ENCODE measurements around the gene STK33.
"Not testable (repeated sequence)": the region's sequence is repeated elsewhere in the genome, so short reads cannot be mapped to it uniquely, and the experiment has no call there.

Gene STK33

DNA sequence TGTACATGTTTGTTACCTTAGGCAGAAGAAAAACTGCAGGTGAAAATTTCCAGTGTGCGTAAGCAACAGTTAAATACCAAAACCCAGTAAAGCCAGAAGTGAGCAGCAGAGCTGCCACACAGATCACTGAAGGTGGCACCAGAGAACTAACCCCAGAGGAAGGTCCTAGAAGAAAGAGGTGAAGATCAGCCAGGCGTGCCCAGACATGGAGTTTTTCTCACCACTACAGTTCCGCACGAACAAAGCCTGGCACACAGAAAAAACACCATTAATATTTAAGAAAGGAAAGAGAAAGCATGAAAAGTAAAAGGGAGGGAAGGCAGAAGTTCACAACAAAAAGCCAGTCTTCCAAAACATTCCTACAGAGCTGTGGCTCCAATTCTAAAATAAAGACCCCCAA lies 60.7 kb downstream of the STK33 start:
- no peak for DNase-seq

DNA sequence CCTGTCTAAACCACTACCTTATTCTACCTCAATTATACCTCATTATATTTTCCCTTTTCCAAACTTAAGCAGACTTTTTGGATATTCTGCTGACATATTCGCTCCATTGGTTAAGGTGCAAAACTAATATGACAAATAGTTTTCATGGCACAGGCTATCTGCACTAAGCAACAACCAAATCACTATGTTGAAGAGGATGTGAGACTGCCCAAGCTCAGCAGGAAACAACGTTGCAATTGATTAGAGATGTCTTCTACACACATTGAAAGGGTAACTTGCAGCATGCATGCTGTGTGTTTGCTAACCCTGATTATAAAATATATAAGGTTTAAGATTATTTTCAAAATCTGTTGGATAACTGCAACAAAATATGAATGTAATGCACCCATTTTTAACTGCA lies 61.6 kb downstream of the STK33 start:
- DNase-seq: no peak

DNA sequence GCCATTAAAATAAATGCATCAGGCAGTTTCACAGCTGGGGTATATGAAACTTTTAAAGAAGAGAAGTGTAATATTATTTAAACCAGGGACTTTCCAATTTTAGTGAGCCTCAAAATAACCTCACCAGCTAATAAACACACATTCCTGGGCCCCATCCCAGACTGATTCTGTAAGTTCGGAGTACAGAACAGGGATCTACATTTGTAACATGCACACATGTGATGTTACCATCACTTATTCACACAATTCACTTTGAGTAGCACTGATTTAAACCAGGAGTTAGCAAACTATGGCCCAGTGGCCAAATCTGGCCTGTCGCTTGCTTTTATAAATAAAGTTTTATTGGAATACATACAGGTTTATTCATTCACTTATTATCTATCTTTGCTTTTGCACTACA lies 62.0 kb downstream of the STK33 start:
- DNase-seq: no peak

DNA sequence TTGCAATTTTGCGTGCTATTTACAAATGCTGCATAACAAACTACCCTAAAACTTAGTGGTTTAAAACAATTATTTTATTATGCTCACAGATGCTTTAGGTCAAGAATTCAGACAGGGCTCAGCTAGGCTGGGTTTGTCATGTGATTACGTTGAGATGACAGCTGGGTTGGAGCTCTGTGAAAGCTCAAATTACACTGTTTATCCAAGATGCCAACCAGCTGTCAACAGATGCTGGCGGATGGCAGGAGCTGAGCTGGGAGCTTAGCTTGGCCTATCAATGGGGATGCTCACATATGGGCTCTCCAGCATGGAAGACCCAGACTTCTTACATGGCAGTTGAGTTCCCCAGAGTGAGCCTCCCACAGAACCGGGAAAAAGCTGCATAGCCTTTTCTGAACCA lies 62.7 kb downstream of the STK33 start:
- DNase-seq: peak; percentile 57

DNA sequence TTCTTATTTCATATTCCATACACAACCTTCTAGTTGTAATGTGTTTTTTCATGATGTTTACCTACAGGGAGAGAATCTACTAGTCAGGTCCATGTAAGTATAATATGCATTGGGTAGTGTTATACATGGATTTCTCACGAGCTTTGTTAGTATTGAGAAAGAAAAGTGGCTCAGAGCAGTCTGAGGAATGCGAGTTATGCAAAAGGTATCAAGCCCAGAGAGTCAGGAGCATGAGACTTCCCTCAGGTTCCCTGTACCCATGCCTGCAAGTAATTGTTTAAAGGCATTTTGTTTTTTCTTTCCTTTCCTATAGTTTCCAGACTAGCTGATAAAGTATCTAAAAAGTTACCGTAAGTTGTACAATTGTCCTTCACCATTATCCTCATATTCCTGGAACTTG lies 66.1 kb downstream of the STK33 start:
- no peak for DNase-seq

DNA sequence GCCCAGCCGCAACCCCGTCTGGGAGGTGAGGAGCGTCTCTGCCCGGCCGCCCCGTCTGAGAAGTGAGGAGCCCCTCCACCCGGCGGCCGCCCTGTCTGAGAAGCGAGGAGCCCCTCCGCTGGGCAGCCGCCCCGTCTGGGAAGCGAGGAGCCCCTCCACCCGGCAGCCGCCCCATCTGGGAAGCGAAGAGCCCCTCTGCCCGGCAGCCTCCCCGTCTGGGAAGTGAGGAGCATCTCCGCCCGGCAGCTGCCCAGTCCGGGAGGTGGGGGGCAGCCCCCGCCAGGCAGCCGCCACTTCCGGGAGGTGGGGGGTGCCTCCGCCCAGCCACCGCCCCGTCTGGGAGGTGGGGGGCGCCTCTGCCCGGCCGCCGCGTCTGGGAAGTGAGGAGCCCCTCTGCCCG lies 70.6 kb downstream of the STK33 start:
- no peak for DNase-seq

DNA sequence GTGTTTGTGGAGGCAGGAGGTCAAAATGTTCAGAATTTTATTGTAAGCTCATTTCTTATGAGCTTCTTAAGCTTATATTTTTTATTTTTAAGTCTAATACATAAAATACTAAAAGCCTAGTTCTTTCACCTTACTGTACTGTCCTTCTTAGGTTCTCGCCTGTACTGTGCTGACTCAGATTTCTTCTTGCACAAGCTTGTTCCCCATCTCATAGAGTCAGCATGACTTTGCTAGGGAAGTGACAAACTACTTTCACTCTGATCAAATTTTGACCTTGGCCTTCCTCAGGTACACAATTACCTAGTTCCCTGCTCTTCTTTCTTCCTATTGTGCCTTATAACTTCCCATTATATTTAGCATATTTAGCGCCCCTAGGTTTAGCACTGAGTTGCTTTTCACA lies 81.5 kb downstream of the STK33 start:
- DNase-seq: no peak

DNA sequence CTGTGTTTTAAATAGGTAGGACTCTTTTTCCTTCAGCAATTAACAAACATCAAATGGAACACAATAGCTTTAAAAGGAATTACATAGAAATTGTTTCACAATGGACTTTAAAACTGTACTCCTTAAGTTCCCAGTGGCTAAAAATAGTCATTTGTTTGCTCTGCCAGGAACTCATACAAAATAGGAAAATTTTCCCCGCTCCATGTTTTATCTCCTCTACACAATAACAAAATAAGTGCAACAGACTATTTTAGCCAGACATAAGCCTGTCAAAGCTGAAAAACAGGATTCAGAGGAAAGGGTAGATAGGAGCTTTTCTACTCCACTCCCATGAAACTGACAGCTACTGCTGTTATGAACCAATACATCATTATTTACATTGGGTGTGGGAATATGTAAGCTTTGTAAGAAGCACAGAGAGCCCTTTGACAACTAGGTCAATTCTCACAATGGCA lies 90.1 kb downstream of the STK33 start:
- DNase-seq: no peak

DNA sequence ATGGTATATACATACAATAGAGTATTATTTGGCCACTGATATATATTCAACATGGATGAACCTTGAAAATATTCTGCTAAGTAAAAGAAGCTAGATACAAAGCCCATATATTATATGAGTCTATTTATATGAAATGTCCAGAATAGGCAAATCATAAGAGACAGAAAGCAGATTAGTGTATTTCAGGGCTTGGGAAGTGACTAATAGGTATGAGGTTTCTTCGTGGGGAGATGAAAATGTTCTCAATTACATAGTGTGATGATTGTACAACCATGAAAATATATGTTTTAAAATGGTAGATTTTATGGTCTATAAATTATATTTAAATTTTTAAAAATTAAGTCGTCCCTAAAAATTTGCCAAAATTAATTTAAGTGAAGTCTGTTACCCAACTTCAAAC lies 92.2 kb downstream of the STK33 start:
- no peak for DNase-seq

DNA sequence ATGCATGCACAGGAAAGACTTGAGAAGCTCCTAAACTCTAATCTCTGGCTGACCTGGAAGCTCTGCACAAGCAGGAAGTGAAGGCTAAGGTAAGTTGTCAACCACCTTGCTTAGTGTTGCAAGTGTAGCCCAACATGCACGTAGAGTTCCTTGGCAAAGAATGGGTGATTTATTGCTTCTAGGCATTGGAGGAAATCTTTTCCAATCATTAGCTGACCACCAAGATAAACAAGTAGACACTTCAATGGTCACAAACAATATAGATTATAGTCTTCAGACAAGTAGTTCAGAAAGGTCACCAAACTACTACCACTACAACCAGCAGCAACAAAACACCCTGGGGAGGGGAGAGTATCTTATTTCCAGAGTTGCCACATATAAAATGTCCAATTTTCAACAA lies 105.6 kb downstream of the STK33 start:
- no peak for DNase-seq

DNA sequence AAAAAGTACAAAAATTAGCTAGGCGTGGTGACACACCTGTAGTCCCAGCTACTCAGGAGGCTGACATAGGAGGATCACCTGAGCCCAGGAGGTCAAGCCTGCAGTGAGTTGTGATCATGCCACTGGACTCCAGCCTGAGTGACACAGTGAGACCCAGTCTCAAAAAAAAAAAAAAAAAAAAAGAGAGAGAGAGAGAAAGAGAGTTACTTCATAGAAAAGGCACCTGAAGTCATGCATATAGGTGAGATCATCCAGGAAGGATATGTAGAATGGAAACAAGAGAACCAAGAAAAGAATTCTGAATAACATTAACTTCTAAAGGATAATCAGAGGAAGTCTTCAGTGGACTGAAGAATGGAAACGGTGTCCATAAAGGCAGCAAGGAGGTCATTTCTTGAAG lies 106.8 kb downstream of the STK33 start:
- DNase-seq: no peak

DNA sequence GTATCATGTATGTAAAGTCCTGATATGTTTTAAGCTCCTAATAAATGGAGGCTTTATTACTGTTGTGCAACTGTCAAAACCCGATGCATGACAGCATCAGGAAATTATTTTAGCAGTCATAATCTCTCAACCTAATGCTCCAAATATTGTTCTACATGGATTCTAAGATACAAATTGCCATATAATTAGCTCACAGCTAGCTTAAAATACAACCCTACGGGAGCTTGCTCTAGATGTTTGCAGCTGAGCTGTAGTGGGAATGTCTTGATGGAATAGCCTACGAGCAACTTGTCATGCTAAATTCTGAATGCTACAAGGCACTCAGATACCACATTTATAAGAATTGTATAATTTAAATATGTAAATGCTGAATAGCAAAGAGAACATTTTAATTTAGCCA lies 109.8 kb downstream of the STK33 start:
- DNase-seq: no peak

DNA sequence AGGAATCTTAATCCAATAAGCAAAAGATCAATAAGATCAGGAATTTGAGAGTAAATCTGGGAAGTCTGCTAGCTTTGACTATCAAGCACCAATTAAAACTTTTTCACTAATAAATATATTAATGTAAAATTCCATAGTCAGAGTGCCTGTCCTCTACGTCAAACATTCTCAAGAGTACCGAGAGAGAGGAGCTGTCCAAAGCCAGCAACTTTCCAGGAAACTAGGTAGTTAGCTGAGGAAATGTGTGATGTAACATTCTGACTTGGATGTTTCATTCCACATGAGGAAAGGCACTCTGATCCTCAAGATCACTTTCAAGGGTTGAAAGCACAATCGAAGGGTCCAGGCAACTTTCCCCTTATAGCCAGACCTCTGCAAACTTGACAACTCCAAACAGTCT lies 113.2 kb downstream of the STK33 start:
- no peak for DNase-seq

DNA sequence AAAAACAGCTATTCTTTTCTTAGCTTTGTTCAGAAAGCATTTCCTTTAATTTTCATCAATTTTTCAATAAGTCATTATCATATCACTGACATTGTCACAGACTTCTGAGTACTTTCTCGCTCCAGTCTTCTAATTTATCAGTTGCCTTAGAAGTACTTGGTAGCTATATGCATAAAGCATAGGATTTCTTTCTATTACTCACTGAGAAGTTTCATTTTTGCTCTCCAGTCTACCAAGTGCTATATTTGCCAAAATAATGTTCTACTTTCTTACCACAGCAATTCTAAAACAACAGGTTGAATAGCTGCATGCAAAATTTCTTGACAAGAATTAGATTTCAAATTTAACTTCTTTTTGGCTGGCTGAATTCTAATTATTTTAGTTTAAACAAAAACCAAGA lies 116.3 kb downstream of the STK33 start:
- DNase-seq: no peak

DNA sequence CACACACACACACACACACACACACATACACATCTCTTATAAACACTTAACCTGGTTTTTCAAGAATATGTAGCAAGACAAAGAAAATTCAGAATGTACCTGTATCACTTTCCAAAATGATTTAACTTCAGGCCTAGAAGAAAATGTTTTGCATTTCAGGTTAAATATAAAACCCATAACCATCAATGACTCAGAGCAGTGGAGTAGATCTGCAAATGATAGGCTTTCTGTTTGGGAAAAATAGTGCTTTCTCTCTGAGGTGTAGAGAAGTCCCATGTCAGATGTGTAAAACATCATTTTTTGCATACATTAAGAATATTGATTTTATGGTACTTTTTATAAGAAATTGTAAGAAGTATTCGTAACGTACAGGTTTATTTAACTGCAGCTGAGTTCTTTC lies 116.9 kb downstream of the STK33 start:
- no peak for DNase-seq

DNA sequence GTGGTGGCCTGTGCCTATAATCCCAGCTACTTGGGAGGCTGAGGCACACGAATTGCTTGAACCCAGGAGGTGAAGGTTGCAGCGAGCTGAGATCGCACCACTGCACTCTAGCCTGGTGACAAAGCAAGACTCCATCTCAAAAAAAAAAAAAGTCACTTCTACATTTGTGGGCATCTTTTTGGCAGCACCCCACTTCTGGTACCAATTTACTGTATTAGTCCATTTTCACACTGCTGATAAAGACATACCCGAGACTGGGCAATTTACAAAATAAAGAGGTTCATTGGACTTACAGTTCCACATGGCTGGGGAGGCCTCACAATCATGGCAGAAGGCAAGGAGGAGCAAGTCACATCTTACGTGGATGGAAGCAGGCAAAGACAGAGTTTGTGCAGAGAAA lies 126.2 kb downstream of the STK33 start:
- not testable (repeated sequence) for DNase-seq

DNA sequence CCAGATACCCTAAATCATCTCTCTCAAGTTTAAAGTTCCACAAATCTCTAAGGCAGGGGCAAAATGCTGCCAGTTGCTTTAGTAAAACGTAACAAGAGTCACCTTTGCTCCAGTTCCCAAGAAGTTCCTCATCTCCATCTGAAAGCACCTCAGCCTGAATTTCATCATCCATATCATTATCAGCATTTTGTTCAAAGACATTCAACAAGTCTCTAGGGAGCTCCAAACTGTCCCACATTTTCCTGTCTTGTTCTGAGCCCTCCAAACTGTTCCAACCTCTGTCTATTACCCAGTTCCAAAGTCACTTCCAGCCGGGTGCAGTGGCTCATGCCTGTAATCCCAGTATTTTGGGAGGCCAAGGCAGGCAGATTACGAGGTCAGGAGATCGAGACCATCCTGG lies 126.7 kb downstream of the STK33 start:
- not testable (repeated sequence) for DNase-seq

DNA sequence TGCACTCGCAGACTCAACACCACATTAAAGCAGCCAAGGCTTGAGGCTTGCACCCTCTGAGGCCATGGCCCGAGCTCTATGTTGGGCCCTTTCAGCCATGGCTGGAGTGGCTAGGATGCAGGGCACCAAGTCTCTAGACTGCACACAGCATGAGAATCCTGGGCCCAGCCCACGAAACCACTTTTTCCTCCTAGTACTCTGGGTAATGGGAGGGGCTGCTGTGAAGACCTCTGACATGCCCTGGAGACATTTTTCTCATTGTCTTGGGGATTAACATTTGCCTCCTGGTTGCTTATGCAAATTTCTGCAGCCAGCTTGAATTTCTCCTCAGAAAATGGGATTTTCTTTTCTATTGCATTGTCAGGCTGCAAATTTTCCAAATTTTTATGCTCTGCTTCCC lies 127.1 kb downstream of the STK33 start:
- DNase-seq: not testable (repeated sequence)

DNA sequence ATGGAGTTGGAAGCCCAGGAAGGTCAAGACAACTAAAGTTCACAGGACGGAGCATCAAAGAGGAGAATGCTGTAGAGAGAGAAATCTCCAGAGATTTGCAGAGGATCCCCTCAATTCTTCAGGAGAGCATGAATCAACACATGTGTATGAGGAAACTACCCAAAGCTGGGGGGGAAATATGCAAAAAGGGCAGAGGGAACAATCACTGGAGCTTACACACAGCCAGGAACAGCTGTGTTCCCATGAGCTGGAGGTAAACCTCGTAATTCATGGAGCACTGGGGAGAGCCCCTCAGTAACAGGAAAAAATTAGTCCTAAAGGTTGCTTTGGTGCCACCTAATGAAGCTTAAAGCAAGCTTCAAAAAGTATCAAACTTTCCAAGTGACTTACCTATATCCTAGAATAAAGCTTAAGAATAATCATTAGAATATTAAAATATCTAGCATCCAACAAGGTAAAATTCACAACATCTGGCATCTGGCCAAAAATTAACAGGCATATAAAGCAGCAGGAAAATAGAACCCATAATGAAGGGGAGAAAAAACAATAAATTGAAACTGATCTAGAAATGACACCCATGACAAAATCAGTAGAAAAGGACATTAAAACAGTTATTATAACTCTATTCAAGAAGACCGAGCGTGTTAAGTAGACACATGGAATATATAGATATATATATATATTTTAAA lies 134.2 kb downstream of the STK33 start:
- DNase-seq: no peak

DNA sequence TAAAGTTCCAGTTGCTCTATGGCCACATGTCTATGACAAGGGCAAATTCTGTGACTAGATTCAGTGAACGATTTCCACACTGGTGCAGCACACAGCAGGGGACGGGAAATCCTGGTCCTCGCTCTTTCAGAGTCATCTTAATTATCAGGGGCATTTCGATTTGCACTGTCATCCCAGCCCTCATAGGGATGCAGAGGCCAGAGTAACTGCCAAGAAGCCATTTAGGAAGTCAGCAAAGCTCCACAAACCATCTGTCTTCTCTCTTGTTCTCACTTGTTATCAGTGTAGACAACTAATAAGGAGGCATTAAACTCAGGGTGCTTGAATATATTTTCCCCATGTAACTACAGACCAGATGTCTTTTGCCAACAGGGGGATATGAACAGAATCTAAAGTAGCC lies 151.7 kb downstream of the STK33 start:
- DNase-seq: no peak

DNA sequence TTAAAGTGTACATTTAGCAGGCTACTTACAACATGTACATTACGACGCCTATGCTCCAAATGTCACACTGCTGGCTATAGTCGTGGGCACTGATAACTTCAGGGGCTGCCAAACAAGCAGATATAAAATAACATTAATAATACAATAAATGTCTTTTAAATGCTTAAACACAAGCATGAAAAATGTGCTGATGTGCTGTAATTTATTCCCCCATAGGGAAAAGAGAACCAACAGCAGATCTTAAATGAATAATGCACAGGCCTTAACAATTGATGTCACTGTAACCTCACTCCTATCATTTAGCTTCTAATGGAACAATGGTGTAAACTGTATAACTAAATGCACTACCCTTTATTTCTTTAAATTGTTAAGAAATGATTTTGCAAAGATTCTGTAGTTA lies 153.4 kb downstream of the STK33 start:
- no peak for DNase-seq

DNA sequence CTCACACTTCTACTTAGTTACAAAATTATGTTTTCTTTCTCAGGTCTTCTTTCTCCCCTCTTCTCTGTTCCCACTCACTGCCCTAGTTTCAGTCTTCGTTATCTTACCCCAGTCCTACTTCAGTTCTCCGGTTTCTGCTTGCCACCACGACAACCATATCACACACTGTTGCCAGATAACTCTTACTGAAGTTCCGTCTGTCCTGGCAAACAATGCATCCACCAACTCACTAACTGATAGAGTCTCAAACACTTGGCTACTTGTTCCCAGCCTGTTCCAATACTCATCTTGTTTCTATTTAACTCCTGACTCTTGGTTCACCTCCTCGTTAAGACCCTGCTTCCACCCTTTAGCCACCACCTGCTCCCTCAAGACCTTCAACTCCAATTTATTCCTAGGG lies 164.5 kb downstream of the STK33 start:
- DNase-seq: no peak

DNA sequence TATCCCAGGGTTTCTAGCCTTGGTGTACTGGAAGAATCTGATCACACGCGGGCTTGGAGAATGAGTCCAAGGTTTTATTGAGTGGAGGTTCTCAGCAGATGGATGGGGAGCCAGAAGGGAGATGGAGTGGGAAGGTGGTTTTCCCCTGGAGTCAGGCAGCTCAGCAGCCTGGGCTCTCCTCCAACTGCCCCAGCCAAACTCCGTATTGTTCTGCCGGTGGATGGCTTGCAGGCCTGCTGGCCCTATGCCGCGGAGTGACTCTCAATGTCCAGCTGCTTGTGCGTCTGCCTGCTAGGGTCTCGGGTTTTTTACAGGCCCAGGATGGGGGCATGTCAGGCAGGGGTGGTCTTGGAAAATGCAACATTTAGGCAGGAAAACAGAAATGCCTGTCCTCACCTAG lies 168.0 kb downstream of the STK33 start:
- DNase-seq: no peak

DNA sequence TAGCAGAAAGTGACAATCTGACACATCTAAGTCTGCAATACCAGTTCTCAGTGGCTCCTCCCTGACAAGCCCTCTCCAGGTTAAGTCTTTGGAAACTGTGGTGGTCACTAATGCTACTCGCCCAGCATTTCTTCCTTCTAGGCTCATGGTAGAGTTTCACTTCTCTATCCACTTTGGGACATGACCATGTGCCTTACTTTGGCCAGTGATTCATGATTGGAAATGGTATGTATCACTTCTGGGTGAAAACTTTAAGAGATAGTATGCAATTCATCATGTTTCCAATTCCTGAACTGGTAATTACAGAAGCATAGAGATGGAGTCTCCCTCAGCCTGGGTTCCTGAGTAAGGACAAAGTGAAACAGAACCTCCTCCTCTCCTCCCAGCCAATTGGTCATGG lies 178.8 kb downstream of the STK33 start:
- no peak for DNase-seq

DNA sequence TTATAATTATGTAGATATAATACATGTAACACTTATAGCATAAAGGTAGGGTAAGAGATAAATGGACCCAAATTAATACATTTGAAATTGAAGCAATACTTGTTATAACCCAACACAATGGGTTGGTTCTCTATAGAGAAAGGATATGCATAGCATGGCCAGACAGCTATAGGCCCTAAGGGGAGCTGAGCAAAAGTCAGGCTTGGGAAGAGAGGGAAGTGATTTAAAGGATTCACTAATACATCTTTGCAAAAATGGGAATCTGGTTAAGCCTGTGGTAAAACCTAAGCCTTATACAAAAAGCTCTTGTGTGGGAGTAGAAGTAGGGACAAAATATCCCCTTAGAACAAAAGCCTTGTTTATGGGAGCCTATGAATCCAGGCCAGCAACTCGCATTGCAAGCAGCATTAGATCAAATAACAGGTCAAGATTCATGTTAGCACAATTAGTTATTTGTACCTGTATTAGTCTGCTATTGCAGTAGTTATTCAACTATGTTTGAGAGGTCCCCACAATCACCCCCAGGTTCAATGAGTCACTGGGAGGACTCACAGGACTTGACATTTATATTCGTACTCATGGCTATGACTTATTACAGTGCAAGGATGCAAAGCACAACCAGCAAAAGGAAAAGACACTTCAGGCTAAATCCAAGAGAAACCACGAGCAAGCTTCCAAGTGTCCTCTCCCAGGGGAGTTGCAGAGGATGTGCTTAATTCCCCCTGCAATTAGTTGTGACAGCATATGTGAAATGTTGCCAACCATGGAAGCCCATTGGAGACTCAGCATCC lies 185.7 kb downstream of the STK33 start:
- no peak for DNase-seq

Data from right forelimb (tissue), 1 donor.